HG03175 (cell line): ENCODE data around the gene SPAG9.
"Not testable (repeated sequence)": the region's sequence is repeated elsewhere in the genome, so short reads cannot be mapped to it uniquely, and the experiment has no call there.

ENCODE experiments used
- ATAC-seq: cut with Tn5 transposase; IDR thresholded peaks from one replicate; pipeline ENCODE4 v1.9.1; 2021; ENCODE audit warnings: mild to moderate bottlenecking, moderate library complexity; ENCODE audit not compliant: unreplicated experiment

The SPAG9 gene

GRCh38 chr17:51144266-51145022, 23.8 kb upstream of the SPAG9 start:
- ATAC-seq = no peak

- ATAC-seq = no peak
Measured at GRCh38 chr17:51142597-51142996, 21.9 kb upstream of the SPAG9 start.

GRCh38 chr17:51135956-51136355, 15.3 kb upstream of the SPAG9 start:
- no peak for ATAC-seq

GRCh38 chr17:51133365-51133764, 12.7 kb upstream of the SPAG9 start:
- ATAC-seq = no peak

- peak; percentile 74 for ATAC-seq
Measured at GRCh38 chr17:51132964-51133319, 12.3 kb upstream of the SPAG9 start.

- no peak for ATAC-seq
Measured at GRCh38 chr17:51128076-51128475, 7.4 kb upstream of the SPAG9 start.

- no peak for ATAC-seq
Measured at GRCh38 chr17:51124640-51125503, 4.2 kb upstream of the SPAG9 start.

GRCh38 chr17:51122473-51123115, 1.9 kb upstream of the SPAG9 start:
- not testable (repeated sequence) for ATAC-seq

- no peak for ATAC-seq
Measured at GRCh38 chr17:51121620-51122472, 1.2 kb upstream of the SPAG9 start.

- peak; percentile 27 for ATAC-seq
Measured at GRCh38 chr17:51120357-51120738, 320 bp downstream of the SPAG9 start.

- peak; percentile 30 for ATAC-seq
Measured at GRCh38 chr17:51119415-51120356, 982 bp downstream of the SPAG9 start.

GRCh38 chr17:51118330-51119195, 2.1 kb downstream of the SPAG9 start:
- ATAC-seq = no peak

GRCh38 chr17:51115179-51115578, 5.5 kb downstream of the SPAG9 start:
- no peak for ATAC-seq

GRCh38 chr17:51112303-51113222, 8.1 kb downstream of the SPAG9 start:
- not testable (repeated sequence) for ATAC-seq

- no peak for ATAC-seq
Measured at GRCh38 chr17:51107778-51108177, 12.9 kb downstream of the SPAG9 start.

GRCh38 chr17:51103451-51103850, 17.2 kb downstream of the SPAG9 start:
- no peak for ATAC-seq

- ATAC-seq = no peak
Measured at GRCh38 chr17:51103050-51103449, 17.6 kb downstream of the SPAG9 start.
